Large intestine (tissue), 3 donors: ENCODE measurements around the gene MIPEP. TPM values are rescaled to one million over a fixed set of nuclear protein-coding genes. Genes with fewer than 3 reads are reported as not detected.

Source experiments
- DNase-seq, 2 donors: peaks; one replicate each; pipeline versions ENCODE4 v3.0.0 to v3.0.0-alpha.2; 2013
- H3K27ac ChIP-seq: one replicate; pipeline ENCODE4 v1.5.1; 2013; ENCODE audit warnings: low read length
- H3K27me3 ChIP-seq: 2 replicates; pipeline ENCODE4 v1.6.1; 2013; ENCODE audit warnings: low read length; ENCODE audit not compliant: control insufficient read depth, insufficient read depth
- H3K36me3 ChIP-seq: 2 replicates; pipeline ENCODE4 v1.6.1; 2013; ENCODE audit warnings: low read length; ENCODE audit not compliant: control insufficient read depth, insufficient read depth
- H3K4me1 ChIP-seq: one replicate; pipeline ENCODE4 v1.6.1; 2013; ENCODE audit warnings: low read length; ENCODE audit not compliant: control insufficient read depth, insufficient read depth
- H3K4me3 ChIP-seq: one replicate; pipeline ENCODE4 v1.5.1; 2013; ENCODE audit warnings: low read length
- H3K9me3 ChIP-seq: one replicate; pipeline ENCODE4 v1.6.1; 2013; ENCODE audit warnings: mild to moderate bottlenecking, low read depth, low read length, moderate library complexity; ENCODE audit not compliant: control insufficient read depth
- WGBS: methylation state at CpG from one replicate; pipeline ENCODE4 v1.1.5; 2013; ENCODE audit warnings: low lambda C conversion rate; ENCODE audit not compliant: insufficient coverage; 5-methylcytosine and 5-hydroxymethylcytosine counted together
- polyA plus RNA-seq: library from polyadenylated mRNA; unstranded; fragments of 120-200 nt; gene quantifications from one replicate; pipeline ENCODE4 v1.2.1, GENCODE V29; 2013

MIPEP gene
- polyA plus RNA-seq, 1 donor, result 19.7 TPM

GRCh38 chr13:23690668-23691067 lies 198.5 kb downstream of the MIPEP start:
- H3K9me3 ChIP-seq, result peaks cover 8% of the 10 kb centered on the region
- H3K27ac ChIP-seq, result no peak overlapping the region
- no peaks in the 10 kb centered on the region for H3K4me1 ChIP-seq
- H3K36me3 ChIP-seq, result no peaks in the 10 kb centered on the region
- H3K4me3 ChIP-seq, result no peak overlapping the region
- H3K27me3 ChIP-seq, result peaks cover 6% of the 10 kb centered on the region
- WGBS, result no CpG with 5 or more reads among the region's 3 CpGs
- DNase-seq, result no peak

GRCh38 chr13:23688336-23688735 lies 200.9 kb downstream of the MIPEP start:
- no peak for DNase-seq
- no peak overlapping the region for H3K27ac ChIP-seq
- no peaks in the 10 kb centered on the region for H3K4me1 ChIP-seq
- H3K36me3 ChIP-seq, result no peaks in the 10 kb centered on the region
- 100% methylated on average over 1 of the region's 3 CpGs for WGBS
- H3K9me3 ChIP-seq, result no peaks in the 10 kb centered on the region
- H3K27me3 ChIP-seq, result no peaks in the 10 kb centered on the region
- no peak overlapping the region for H3K4me3 ChIP-seq

- Histone ChIP-seq H3K27me3 (no peaks in the 10 kb centered on the region), H3K4me3 (no peak overlapping the region), H3K9me3 (no peaks in the 10 kb centered on the region), H3K27ac (no peak overlapping the region), H3K36me3 (no peaks in the 10 kb centered on the region), H3K4me1 (no peaks in the 10 kb centered on the region)
- DNase-seq, result no peak
- WGBS, result 60% methylated on average over 2 of the region's 5 CpGs
Observed at GRCh38 chr13:23687614-23688013, 201.6 kb downstream of the MIPEP start.

GRCh38 chr13:23686948-23687347 lies 202.3 kb downstream of the MIPEP start:
- DNase-seq, result no peak
- WGBS, result no CpG with 5 or more reads among the region's 3 CpGs

GRCh38 chr13:23685416-23685815 lies 203.8 kb downstream of the MIPEP start:
- WGBS, result 100% methylated on average over 1 of the region's 1 CpG

More at GRCh38 chr13:23686948-23687347, 202.3 kb downstream of the MIPEP start:
- Histone ChIP-seq H3K9me3 (no peaks in the 10 kb centered on the region), H3K4me1 (no peaks in the 10 kb centered on the region), H3K36me3 (no peaks in the 10 kb centered on the region), H3K27me3 (no peaks in the 10 kb centered on the region), H3K4me3 (no peak overlapping the region), H3K27ac (no peak overlapping the region)

GRCh38 chr13:23684647-23685046 lies 204.6 kb downstream of the MIPEP start:
- Histone ChIP-seq H3K4me3 (no peak overlapping the region), H3K27me3 (no peaks in the 10 kb centered on the region), H3K9me3 (no peaks in the 10 kb centered on the region), H3K36me3 (no peaks in the 10 kb centered on the region), H3K27ac (no peak overlapping the region), H3K4me1 (no peaks in the 10 kb centered on the region)
- DNase-seq, result no peak
- WGBS, result no CpG with 5 or more reads among the region's 2 CpGs

More at GRCh38 chr13:23685416-23685815, 203.8 kb downstream of the MIPEP start:
- H3K36me3 ChIP-seq, result no peaks in the 10 kb centered on the region
- no peak overlapping the region for H3K4me3 ChIP-seq
- H3K9me3 ChIP-seq, result no peaks in the 10 kb centered on the region
- H3K4me1 ChIP-seq, result no peaks in the 10 kb centered on the region
- DNase-seq, result no peak
- no peak overlapping the region for H3K27ac ChIP-seq
- no peaks in the 10 kb centered on the region for H3K27me3 ChIP-seq

- WGBS, result no CpG with 5 or more reads among the region's 4 CpGs
- Histone ChIP-seq H3K27me3 (no peaks in the 10 kb centered on the region), H3K27ac (no peak overlapping the region), H3K4me1 (no peaks in the 10 kb centered on the region), H3K4me3 (no peak overlapping the region), H3K36me3 (no peaks in the 10 kb centered on the region), H3K9me3 (peaks cover under 1% of the 10 kb centered on the region)
- no peak for DNase-seq
Observed at GRCh38 chr13:23683084-23683483, 206.1 kb downstream of the MIPEP start.

- H3K9me3 ChIP-seq, result peaks cover 6% of the 10 kb centered on the region
- no peak for DNase-seq
- no peaks in the 10 kb centered on the region for H3K4me1 ChIP-seq
- H3K36me3 ChIP-seq, result no peaks in the 10 kb centered on the region
- 96% methylated on average over 3 of the region's 10 CpGs for WGBS
- no peak overlapping the region for H3K27ac ChIP-seq
- no peak overlapping the region for H3K4me3 ChIP-seq
- H3K27me3 ChIP-seq, result no peaks in the 10 kb centered on the region
Observed at GRCh38 chr13:23680845-23681669, 208.1 kb downstream of the MIPEP start.

Other genes with a start within 250 kb of the MIPEP start
- 0.36 TPM for gene C1QTNF9B, start 8.1 kb upstream of the MIPEP start, polyA plus RNA-seq